Measurements from ENCODE around the gene IL1R2.
A peak's percentile ranks its signal among the peaks of the same experiment; 100 is the strongest.

Gene IL1R2

GRCh38 chr2:102024410-102024809 is 32.6 kb downstream of the IL1R2 start:
- no peak for DNase-seq

DNA sequence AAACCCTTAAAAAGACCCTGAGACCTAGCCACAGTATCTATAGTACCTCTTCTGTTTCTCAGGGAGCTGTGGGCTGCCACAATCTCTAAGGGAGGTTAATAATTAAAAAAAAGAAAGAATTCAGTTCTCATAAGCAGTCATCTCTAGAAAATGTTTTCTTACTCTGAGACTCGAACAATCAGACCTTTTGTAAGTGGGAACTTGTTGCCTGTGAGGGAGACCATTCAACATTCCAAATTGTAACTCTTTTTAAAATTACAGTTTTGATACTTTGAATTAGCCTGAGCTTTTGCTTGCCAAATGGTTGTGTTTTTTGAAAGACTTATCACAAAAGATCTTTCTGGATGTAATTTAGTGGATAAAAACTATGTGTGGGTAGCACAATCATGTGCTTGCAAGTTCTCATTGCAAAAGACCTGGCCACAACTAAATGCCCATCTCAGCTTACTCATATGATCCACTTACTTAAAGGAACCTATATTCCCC is 33.3 kb downstream of the IL1R2 start:
- no peak for DNase-seq

GRCh38 chr2:102025583-102026267 is 34.0 kb downstream of the IL1R2 start:
- DNase-seq, result no peak

DNA sequence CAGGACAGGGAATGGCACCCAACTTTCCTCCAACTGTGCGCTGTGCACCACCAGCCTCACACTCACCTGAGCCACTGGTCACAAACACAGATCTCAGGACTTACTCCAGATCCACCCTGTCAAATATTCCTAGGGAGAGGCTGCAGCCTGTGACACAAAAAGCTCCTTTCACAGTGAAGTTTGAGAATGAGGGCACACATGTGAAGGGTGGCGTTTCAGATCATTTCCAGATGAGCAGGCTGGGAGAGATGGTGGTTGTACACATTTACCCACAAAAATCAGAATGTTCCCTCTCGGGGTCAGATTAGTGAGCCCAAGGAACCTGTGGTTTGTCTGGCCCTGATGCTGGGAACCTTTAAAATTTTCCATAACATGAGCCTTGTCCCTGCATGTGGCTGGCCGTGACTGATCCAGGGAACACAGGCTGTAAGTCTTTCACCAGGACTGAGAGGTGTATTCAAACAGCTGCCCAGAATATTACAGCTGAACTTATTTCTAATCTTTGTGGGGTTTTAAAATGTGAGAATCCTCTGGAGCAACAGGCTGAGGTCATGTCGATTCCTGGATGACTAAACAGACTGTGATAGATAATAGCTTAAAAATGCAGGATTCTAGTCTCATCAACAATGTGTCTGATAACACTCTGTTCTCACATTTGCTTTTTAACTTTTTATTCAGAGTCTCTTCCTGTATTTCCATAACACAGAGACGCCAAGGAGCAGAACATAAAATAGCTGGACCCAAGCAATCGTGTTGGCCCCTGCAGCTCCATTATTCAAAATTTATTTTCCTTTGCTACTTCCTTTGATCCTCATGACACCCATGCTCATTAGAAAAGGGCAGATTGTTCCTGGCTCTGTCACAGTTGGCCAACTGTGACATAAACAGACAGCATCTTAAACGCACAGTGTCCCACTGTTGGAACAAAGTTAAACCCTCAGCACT is 35.5 kb downstream of the IL1R2 start:
- DNase-seq, result no peak

- DNase-seq, result no peak
Measured at GRCh38 chr2:102028470-102028869, 36.7 kb downstream of the IL1R2 start.

DNA sequence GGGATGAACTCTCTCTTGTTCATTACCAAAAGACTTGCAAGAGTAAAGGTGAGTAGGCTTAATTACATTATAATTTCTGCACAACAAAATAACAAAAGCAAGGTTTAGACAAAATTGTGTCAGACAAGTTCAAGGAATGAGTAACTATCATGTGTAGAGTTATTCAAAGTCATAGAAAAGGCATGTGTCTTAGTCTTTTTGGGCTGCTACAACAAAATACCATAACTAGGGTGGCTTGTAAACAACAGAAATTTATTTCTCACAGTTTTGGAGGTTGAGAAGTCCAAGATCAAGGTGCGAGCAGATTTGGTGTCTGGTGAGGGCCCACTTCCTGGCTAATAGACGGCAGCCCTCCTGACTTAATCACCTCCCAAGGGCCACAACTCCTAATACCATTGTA is 37.6 kb downstream of the IL1R2 start:
- no peak for DNase-seq

- no peak for DNase-seq
Measured at GRCh38 chr2:102029952-102030351, 38.2 kb downstream of the IL1R2 start.

- DNase-seq, result no peak
Measured at GRCh38 chr2:102030502-102030854, 38.7 kb downstream of the IL1R2 start.

- DNase-seq, result no peak
Measured at GRCh38 chr2:102030855-102031527, 39.2 kb downstream of the IL1R2 start.

- DNase-seq, result peak; percentile 44
Measured at GRCh38 chr2:102032368-102033030, 40.7 kb downstream of the IL1R2 start.

DNA sequence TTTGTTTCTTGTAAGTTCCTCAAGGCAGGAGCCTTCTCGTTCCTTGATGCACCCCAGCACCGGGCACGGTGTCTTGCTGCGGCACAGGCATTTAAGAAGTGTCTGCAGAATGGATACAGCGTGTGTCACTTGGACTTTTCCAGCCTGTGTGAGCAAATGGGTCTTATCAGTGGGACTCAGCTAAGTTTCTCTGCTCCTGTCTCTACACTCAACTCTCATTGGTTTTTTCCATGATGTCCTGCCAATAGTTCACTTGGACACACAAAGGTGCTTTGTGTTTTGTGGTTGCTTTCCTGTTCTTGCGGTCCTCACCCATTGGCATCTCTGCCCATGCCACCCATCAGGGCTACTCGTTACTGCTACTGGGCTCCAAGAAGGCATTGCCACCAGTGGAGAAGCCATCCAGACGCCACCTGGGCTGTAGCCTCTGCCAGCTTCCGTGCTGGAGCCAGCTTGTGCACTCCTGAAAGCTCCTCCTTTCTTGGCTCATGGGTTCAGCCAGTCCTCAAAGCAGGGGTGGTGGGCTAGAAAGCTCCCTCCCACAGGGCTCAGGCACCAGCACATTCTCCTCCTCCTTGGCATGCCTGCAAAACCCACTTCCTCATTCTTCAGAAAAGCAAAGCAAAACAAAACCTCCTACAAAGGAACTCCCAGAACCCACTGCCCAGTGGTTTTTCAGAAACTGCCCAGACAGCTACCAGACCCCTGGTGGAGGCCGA is 41.4 kb downstream of the IL1R2 start:
- DNase-seq, result peak; percentile 49

- peak; percentile 84 for DNase-seq
Measured at GRCh38 chr2:102033750-102034682, 42.3 kb downstream of the IL1R2 start.

GRCh38 chr2:102034683-102035548 is 43.2 kb downstream of the IL1R2 start:
- no peak for DNase-seq

DNA sequence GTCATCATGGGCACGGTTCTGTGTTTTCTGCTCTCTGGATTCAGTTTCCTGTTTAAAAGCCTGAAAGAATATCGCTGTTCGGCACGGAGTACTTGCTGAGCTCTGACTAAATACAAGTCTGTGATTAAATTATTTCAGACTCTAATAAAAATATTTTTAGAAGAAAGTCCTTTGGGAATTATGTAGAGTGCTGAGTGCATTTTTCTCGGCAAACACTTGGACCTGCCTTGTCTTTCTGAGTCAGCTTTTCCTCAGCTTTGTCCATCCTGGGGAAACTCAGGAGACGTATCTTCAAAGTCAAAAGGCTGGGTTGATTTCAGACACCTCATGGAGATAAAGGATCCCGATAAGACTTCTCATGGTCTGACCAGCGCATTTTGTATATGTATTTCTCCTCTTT is 45.9 kb downstream of the IL1R2 start:
- no peak for DNase-seq

DNA sequence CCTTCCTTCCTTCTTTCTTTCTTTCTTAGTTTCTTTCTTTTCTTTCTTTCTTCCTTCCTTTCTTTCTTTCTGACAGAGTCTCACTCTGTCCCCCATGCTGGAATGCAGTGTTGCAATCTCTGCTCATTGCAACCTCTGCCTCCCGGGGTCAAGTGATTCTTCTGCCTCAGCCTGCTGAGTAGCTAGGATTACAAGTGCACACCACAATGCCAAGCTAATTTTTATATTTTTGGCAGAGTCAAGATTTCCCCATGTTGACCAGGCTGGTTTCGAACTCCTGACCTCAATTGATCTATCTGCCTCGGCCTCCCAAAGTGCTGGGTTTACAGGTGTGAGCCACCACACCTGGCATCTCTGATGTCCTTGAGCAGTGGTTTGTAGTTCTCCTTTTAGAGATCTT is 48.5 kb downstream of the IL1R2 start:
- no peak for DNase-seq

DNA sequence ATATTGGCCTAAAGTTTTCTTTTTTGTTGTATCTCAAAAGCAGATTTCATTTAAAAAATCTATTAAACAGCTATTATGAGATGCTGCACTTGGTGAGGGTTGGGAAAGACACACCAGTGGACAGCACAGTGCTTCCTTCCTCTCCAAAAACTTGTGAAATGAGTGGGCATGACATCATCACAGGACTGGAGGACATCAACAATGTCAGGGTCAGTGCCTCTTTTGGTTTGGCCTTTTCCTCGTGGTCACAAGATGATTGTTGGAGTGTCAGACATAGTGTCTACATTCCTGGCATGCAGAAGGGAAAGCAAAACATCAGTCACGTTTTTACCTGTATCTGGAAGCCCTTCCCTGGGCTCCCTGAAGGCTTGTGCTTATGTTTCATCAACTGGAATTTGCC is 49.6 kb downstream of the IL1R2 start:
- DNase-seq, result no peak

- no peak for DNase-seq
Measured at GRCh38 chr2:102042196-102043081, 50.7 kb downstream of the IL1R2 start.

DNA sequence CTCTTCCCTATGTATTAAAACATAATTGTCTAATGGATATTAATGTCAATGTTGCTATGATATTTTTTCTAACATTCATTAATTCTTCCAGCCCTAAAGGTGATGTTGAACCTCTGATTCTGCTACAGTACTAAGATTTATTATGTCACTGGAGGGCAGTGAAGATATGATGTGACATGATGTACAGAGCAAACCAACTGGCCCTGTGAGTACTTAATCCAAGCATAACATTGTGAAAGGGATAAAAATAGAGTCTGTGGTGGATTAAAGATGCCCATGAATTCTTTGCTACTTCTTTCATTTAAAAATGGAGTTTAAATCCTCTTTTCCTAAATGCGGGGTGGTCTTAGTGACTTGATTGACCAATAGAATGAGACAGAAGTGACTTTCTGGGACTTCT is 51.8 kb downstream of the IL1R2 start:
- no peak for DNase-seq
